OCI-LY7 (cell line): Measurements from ENCODE around the gene GSC2. TPM values are rescaled to one million over a fixed set of nuclear protein-coding genes. Genes with fewer than 3 reads are reported as not detected.

Experiments
- BruUV-seq: library from RNA; stranded (reverse); fragments of 400-500 nt; replicated peaks from 2 replicates; lab custom pipeline; 2021; lab: Mats Ljungman, UMichigan
- CTCF ChIA-PET: fragments of 300-600 bp; sonication (Branson Sonifier 250); formaldehyde crosslinking; loops from one replicate; lab custom pipeline; 2022; ENCODE audit warnings: antibody characterized with exemption; ENCODE audit not compliant: unreplicated experiment; lab: Charles Lee
- POLR2A ChIA-PET: fragments of 300-600 bp; sonication (Branson Sonifier 250); formaldehyde crosslinking; loops from one replicate; lab custom pipeline; 2022; ENCODE audit warnings: antibody characterized with exemption; lab: Charles Lee
- DNase-seq: peaks from one replicate; pipeline ENCODE4 v3.0.0-alpha.2; 2015; ENCODE audit warnings: low spot score
- H2AFZ ChIP-seq: fragments of 200-600 bp; sonication (generic), shearing (Covaris generic); 2 replicates; pipeline ENCODE4 v1.6.1; 2014; ENCODE audit warnings: mild to moderate bottlenecking, antibody characterized with exemption, low read length, moderate library complexity
- H3K27ac ChIP-seq: fragments of 200-600 bp; sonication (generic); 2 replicates; pipeline ENCODE4 v1.5.1; 2014; ENCODE audit warnings: mixed run types, low read depth, mild to moderate bottlenecking, moderate library complexity, low read length, inconsistent platforms; ENCODE audit not compliant: poor library complexity, severe bottlenecking
- H3K36me3 ChIP-seq: fragments of 200-600 bp; sonication (generic); 2 replicates; pipeline ENCODE4 v1.6.1; 2014; ENCODE audit warnings: mild to moderate bottlenecking, antibody characterized with exemption, low read length, moderate library complexity, mixed read lengths; ENCODE audit not compliant: insufficient read depth
- H3K4me1 ChIP-seq: fragments of 200-600 bp; sonication (generic); 2 replicates; pipeline ENCODE4 v1.5.1; 2014; ENCODE audit warnings: mild to moderate bottlenecking, low read length; ENCODE audit not compliant: insufficient read depth, poor library complexity, severe bottlenecking
- H3K4me2 ChIP-seq: fragments of 200-600 bp; sonication (generic); 2 replicates; pipeline ENCODE4 v1.6.1; 2014; ENCODE audit warnings: mild to moderate bottlenecking, low read length
- H3K4me3 ChIP-seq: fragments of 200-600 bp; sonication (generic); 2 replicates; pipeline ENCODE4 v1.5.1; 2014; ENCODE audit warnings: mild to moderate bottlenecking, low read depth, low read length; ENCODE audit not compliant: poor library complexity, severe bottlenecking
- H3K79me2 ChIP-seq: fragments of 200-600 bp; sonication (generic); 2 replicates; pipeline ENCODE4 v1.6.1; 2016; ENCODE audit warnings: low read depth, mild to moderate bottlenecking, low read length, moderate library complexity, mixed read lengths; ENCODE audit not compliant: insufficient read depth
- H3K9me2 ChIP-seq: fragments of 200-600 bp; sonication (generic); 2 replicates; pipeline ENCODE4 v1.6.1; 2016; ENCODE audit warnings: mild to moderate bottlenecking, low read length, mixed read lengths; ENCODE audit not compliant: insufficient read depth
- H3K9me3 ChIP-seq: fragments of 200-600 bp; sonication (generic); 2 replicates; pipeline ENCODE4 v1.6.1; 2014; ENCODE audit warnings: mild to moderate bottlenecking, mixed run types, low read length, mixed read lengths
- H4K20me1 ChIP-seq: fragments of 200-600 bp; sonication (generic); 2 replicates; pipeline ENCODE4 v1.6.1; 2014; ENCODE audit warnings: mild to moderate bottlenecking, antibody characterized with exemption, low read length, moderate library complexity, mixed read lengths; ENCODE audit not compliant: insufficient read depth
- EZH2phosphoT487 ChIP-seq: fragments of 200-600 bp; sonication (generic); IDR thresholded peaks from 2 replicates; pipeline ENCODE4 v1.6.1; 2018; ENCODE audit warnings: low read depth, borderline replicate concordance, mild to moderate bottlenecking, mixed run types, antibody characterized with exemption, low read length, moderate library complexity, mixed read lengths
- intact Hi-C: fragments of 100-400 bp; cut with micrococcal nuclease; formaldehyde crosslinking; loops from one replicate; pipeline ENCODE4 v1.10.0; 2022; ENCODE audit not compliant: unreplicated experiment
- total RNA-seq, 2 experiments: library from RNA; depleted of rRNA in 1 of 2; stranded (reverse); fragments of >200 nt in 1 of 2; shearing (Covaris generic) in 1 of 2; gene quantifications; 2 replicates each; pipeline ENCODE4 v1.2.3, GENCODE V29; 2014 to 2022
- TF ChIP-seq, protein P1 (sequence below): fragments of 200-600 bp; sonication (generic); conservative IDR thresholded peaks from 2 replicates; pipeline ENCODE4 v1.5.1; 2014; ENCODE audit warnings: mild to moderate bottlenecking, antibody characterized with exemption, low read length, moderate library complexity, mixed read lengths

Gene GSC2
- total RNA-seq, 2 experiments from 2014 or later: not detected

DNA sequence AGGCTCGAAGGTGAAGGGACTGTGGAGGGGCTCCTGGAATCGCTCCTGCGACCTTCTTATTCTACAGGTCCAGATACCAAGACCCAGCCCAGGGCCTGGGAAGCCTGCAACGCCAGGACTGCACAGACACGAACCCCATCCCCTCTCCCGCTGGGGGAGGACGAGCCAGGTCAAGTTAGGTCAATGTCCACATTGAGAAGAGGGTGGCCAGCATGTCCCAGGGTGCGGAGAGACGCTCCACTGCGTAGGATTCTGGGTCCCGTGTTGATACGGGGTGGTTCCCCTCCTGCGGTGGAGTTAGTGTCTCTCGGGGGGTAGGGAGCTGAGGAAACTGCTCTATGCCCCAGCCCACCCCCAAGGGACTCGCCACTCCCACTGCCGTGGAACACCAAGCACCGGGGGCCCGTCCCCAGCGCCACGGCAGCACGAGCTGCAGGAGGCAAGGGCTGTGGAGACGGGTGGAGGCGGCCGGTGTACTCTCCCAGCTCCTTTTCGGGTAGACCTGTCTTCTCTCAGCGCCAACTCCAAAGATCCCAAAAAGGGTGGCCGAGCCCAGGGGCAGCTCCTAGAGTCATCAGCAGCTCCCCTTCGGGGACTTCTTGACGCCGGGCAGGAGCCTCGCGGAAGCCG lies 1.6 kb downstream of the GSC2 start:
- ChIA-PET CTCF (no interaction called here), POLR2A (no interaction called here)
- intact Hi-C loops: loop anchor here (10.0 kb wide), 1 partner anchor 286 kb away; the partner anchor contains the start of genes HIRA and MRPL40
- Histone ChIP-seq H3K36me3 (no peaks in the 10 kb centered on the region), H3K79me2 (peaks cover 7% of the 10 kb centered on the region; the same call in 1 of the 2 replicates), H2AFZ (no peak overlapping the region), H3K4me1 (peaks cover 4% of the 10 kb centered on the region), H3K4me3 (no peak overlapping the region), H3K27ac (no peak overlapping the region), H3K9me3 (no peaks in the 10 kb centered on the region), H3K9me2 (no peaks in the 10 kb centered on the region), H4K20me1 (no peaks in the 10 kb centered on the region), H3K4me2 (no peak overlapping the region)
- BruUV-seq: no TSS peak
- TF ChIP-seq, protein P1, sequence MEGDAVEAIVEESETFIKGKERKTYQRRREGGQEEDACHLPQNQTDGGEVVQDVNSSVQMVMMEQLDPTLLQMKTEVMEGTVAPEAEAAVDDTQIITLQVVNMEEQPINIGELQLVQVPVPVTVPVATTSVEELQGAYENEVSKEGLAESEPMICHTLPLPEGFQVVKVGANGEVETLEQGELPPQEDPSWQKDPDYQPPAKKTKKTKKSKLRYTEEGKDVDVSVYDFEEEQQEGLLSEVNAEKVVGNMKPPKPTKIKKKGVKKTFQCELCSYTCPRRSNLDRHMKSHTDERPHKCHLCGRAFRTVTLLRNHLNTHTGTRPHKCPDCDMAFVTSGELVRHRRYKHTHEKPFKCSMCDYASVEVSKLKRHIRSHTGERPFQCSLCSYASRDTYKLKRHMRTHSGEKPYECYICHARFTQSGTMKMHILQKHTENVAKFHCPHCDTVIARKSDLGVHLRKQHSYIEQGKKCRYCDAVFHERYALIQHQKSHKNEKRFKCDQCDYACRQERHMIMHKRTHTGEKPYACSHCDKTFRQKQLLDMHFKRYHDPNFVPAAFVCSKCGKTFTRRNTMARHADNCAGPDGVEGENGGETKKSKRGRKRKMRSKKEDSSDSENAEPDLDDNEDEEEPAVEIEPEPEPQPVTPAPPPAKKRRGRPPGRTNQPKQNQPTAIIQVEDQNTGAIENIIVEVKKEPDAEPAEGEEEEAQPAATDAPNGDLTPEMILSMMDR: no peak
- no peak for TF ChIP-seq EZH2phosphoT487
- no peak for DNase-seq

DNA sequence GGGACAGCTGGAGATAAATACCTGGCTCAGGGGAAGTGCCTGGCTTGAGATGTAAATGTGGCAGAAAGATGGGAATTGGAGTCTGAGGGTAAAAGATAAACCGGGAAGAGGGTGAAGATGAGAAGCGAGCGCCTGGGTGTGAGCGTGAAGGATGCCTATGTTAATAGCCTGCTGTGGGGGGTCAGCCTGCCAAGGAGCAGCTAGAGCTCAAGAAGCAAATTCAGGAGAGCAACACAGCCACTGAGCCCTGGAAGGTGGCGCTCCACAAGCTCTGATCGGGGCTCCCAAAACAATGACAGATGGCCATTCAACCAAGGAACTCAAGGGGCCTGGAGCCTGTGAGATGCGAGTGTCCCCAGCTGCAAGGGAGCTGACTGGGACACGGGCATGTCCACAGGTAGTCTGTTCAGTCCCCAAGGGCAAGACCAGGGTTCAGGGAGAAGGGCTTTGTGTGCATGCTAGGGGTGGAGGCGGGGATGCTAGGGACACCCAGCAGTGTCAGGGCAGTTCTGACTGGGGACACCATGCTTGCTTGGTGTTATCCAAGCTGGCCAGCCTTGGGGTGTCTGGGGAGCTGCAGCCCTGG lies 2.8 kb downstream of the GSC2 start:
- no peaks in the 10 kb centered on the region for H4K20me1 ChIP-seq
- H3K27ac ChIP-seq: no peak overlapping the region
- ChIA-PET POLR2A (interaction anchor here (0.6 kb wide), 1 partner anchor 19 kb away, joined by 3 read pairs; no protein-coding TSS in a partner anchor), CTCF (no interaction called here)
- BruUV-seq: no TSS peak
- H2AFZ ChIP-seq: no peak overlapping the region
- TF ChIP-seq EZH2phosphoT487: no peak
- TF ChIP-seq, protein P1: no peak
- peaks cover 9% of the 10 kb centered on the region for H3K4me1 ChIP-seq
- H3K4me2 ChIP-seq: no peak overlapping the region
- H3K79me2 ChIP-seq: peaks cover 13% of the 10 kb centered on the region; the same call in 1 of the 2 replicates
- no peaks in the 10 kb centered on the region for H3K9me2 ChIP-seq
- no peak for DNase-seq
- intact Hi-C loops: loop anchor here (10.0 kb wide), 1 partner anchor 288 kb away; the partner anchor contains the start of genes HIRA and MRPL40
- H3K4me3 ChIP-seq: no peak overlapping the region
- peaks cover 3% of the 10 kb centered on the region; the same call in 1 of the 2 replicates for H3K36me3 ChIP-seq
- no peaks in the 10 kb centered on the region for H3K9me3 ChIP-seq
